Astrocyte (in vitro differentiated cells and primary cell): ENCODE data around the gene PSMB9. TPM values are rescaled to one million over a fixed set of nuclear protein-coding genes. Genes with fewer than 3 reads are reported as not detected.
A peak's percentile ranks its signal among the peaks of the same experiment; 100 is the strongest.

Experiments used
- DNase-seq: peaks from one replicate; pipeline ENCODE4 v3.0.0-alpha.2; 2010; ENCODE audit warnings: low read depth
- FAIRE-seq: peaks from 2 replicates; lab custom pipeline; 2011; peaks lifted over from hg19 to GRCh38; lab: Jason Lieb, UNC
- H2AFZ ChIP-seq: 2 replicates; pipeline ENCODE4 v1.6.0; 2012; ENCODE audit warnings: low read depth, low read length, inconsistent platforms
- H3K27ac ChIP-seq: 2 replicates; pipeline ENCODE4 v1.5.1; 2011; ENCODE audit warnings: low read depth, low read length, inconsistent platforms
- H3K27me3 ChIP-seq: 2 replicates; pipeline ENCODE4 v1.6.0; 2011; ENCODE audit warnings: low read length, inconsistent platforms; ENCODE audit not compliant: insufficient read depth
- H3K36me3 ChIP-seq: 2 replicates; pipeline ENCODE4 v1.5.1; 2011; ENCODE audit warnings: low read length, inconsistent platforms; ENCODE audit not compliant: insufficient read depth
- H3K4me1 ChIP-seq: 2 replicates; pipeline ENCODE4 v1.5.1; 2011; ENCODE audit warnings: low read length, inconsistent platforms; ENCODE audit not compliant: insufficient read depth
- H3K4me2 ChIP-seq: 2 replicates; pipeline ENCODE4 v1.6.0; 2012; ENCODE audit warnings: low read length, inconsistent platforms
- H3K4me3 ChIP-seq: 2 replicates; pipeline ENCODE4 v1.5.1; 2011; ENCODE audit warnings: low read depth, mild to moderate bottlenecking, low read length, inconsistent platforms; ENCODE audit not compliant: insufficient read depth
- H3K79me2 ChIP-seq: 2 replicates; pipeline ENCODE4 v1.6.0; 2012; ENCODE audit warnings: mild to moderate bottlenecking, low read length, inconsistent platforms; ENCODE audit not compliant: insufficient read depth
- H3K9ac ChIP-seq: 2 replicates; pipeline ENCODE4 v1.6.0; 2012; ENCODE audit warnings: mild to moderate bottlenecking, low read length, inconsistent platforms
- H3K9me3 ChIP-seq: 2 replicates; pipeline ENCODE4 v1.5.1; 2012; ENCODE audit warnings: low read depth, mild to moderate bottlenecking, low read length, inconsistent platforms; ENCODE audit not compliant: insufficient read depth
- H4K20me1 ChIP-seq: 2 replicates; pipeline ENCODE4 v1.6.0; 2012; ENCODE audit warnings: low read length, inconsistent platforms; ENCODE audit not compliant: insufficient read depth
- H3K27ac Mint-ChIP-seq: one replicate; pipeline ENCODE4 v1.8.0; 2021; ENCODE audit warnings: mild to moderate bottlenecking, mixed read lengths; ENCODE audit not compliant: unreplicated experiment
- H3K27me3 Mint-ChIP-seq: one replicate; pipeline ENCODE4 v1.8.0; 2021; ENCODE audit warnings: low read depth, mixed read lengths; ENCODE audit not compliant: unreplicated experiment
- H3K36me3 Mint-ChIP-seq: one replicate; pipeline ENCODE4 v1.8.0; 2021; ENCODE audit warnings: low read depth, mixed read lengths; ENCODE audit not compliant: unreplicated experiment
- H3K4me1 Mint-ChIP-seq: one replicate; pipeline ENCODE4 v1.8.0; 2021; ENCODE audit warnings: low read depth, mixed read lengths; ENCODE audit not compliant: unreplicated experiment
- H3K4me3 Mint-ChIP-seq: one replicate; pipeline ENCODE4 v1.8.0; 2021; ENCODE audit warnings: mild to moderate bottlenecking, moderate library complexity, mixed read lengths; ENCODE audit not compliant: unreplicated experiment
- H3K9me3 Mint-ChIP-seq: one replicate; pipeline ENCODE4 v1.8.0; 2021; ENCODE audit warnings: mild to moderate bottlenecking, mixed read lengths; ENCODE audit not compliant: unreplicated experiment
- EZH2 ChIP-seq: IDR thresholded peaks from 2 replicates; pipeline ENCODE4 v1.6.1; 2012; ENCODE audit warnings: mild to moderate bottlenecking, low read length, inconsistent platforms; ENCODE audit not compliant: insufficient read depth
- total RNA-seq: library from RNA; stranded (reverse); gene quantifications from 2 replicates; pipeline ENCODE4 v1.2.1, GENCODE V29; 2021
- TF ChIP-seq, protein P1 (sequence below): IDR thresholded peaks from 2 replicates; pipeline ENCODE4 v1.5.1; 2011; ENCODE audit warnings: low read depth, mild to moderate bottlenecking, inconsistent platforms, low read length, moderate library complexity; ENCODE audit not compliant: insufficient read depth

PSMB9 gene
- total RNA-seq, 1 donor from 2014 or later: 34.1 TPM

DNA sequence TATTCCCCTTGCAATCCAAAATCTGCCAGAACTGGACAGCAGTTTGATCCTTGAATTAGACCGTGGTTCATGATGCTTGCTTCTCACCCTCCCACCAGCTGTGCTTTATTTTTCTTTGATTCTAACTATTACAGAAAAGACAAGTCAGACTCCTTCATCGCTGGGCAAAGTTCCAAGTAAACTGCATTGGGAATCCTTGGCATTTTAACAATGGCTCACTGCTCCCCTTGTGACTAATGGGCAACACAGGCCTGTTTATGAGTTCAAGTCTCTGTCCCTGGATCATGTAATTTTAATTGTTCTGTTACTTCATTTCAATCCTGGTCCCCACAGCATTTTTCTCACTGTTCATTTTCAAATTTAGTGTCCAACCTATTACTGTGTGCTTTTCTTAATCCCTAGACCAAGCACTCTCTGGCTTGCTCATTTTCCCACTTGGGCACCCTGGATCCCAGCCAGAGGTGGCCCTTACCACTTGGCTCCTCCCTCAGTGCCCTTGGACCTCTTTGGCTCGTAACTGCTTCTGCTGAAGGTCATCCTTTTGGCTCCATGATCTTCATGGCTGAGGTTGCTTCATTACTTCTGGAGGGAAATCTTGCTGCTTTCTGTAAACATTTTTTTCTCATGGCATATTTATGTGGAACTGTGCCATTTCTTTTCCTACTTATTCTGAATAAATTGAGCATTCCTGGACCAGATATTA lies 32.8 kb downstream of the PSMB9 start:
- Mint-ChIP-seq H3K9me3 (no peaks in the 10 kb centered on the region), H3K36me3 (no peaks in the 10 kb centered on the region), H3K27ac (no peak overlapping the region), H3K4me1 (peaks cover 3% of the 10 kb centered on the region), H3K4me3 (no peak overlapping the region), H3K27me3 (no peaks in the 10 kb centered on the region)
- Histone ChIP-seq H3K27ac (no peak overlapping the region), H3K4me2 (no peak overlapping the region), H3K4me3 (no peak overlapping the region), H3K9me3 (no peaks in the 10 kb centered on the region), H3K4me1 (peaks cover 7% of the 10 kb centered on the region), H3K9ac (no peak overlapping the region), H3K79me2 (no peaks in the 10 kb centered on the region), H2AFZ (no peak overlapping the region), H3K27me3 (no peaks in the 10 kb centered on the region), H4K20me1 (no peaks in the 10 kb centered on the region), H3K36me3 (no peaks in the 10 kb centered on the region)
- TF ChIP-seq, protein P1, sequence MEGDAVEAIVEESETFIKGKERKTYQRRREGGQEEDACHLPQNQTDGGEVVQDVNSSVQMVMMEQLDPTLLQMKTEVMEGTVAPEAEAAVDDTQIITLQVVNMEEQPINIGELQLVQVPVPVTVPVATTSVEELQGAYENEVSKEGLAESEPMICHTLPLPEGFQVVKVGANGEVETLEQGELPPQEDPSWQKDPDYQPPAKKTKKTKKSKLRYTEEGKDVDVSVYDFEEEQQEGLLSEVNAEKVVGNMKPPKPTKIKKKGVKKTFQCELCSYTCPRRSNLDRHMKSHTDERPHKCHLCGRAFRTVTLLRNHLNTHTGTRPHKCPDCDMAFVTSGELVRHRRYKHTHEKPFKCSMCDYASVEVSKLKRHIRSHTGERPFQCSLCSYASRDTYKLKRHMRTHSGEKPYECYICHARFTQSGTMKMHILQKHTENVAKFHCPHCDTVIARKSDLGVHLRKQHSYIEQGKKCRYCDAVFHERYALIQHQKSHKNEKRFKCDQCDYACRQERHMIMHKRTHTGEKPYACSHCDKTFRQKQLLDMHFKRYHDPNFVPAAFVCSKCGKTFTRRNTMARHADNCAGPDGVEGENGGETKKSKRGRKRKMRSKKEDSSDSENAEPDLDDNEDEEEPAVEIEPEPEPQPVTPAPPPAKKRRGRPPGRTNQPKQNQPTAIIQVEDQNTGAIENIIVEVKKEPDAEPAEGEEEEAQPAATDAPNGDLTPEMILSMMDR: no peak
- no peak for TF ChIP-seq EZH2
- FAIRE-seq (no peak), DNase-seq (peak; percentile 58)

DNA sequence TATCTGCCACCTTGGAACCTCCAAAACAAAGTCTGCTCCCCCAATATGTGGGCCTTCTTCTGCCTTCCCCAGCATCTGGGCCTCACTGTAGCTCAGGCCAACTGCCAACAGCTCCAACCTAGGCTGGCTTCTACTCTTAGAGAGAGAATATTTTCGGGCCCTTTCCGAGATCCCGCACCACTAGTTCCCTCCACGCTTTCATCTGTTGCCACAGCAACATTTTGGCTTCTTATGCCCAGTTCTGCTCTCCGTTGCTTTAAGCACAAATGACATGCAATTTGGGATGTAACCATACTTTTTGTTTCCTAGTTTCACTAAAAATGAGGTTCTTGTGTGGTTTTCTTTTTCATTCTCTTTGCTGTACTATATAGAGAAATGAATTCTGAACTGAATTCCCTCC lies 33.6 kb downstream of the PSMB9 start:
- Mint-ChIP-seq H3K27me3 (no peaks in the 10 kb centered on the region), H3K9me3 (no peaks in the 10 kb centered on the region), H3K27ac (no peak overlapping the region), H3K36me3 (no peaks in the 10 kb centered on the region), H3K4me3 (peak overlapping the region; percentile 65), H3K4me1 (no peaks in the 10 kb centered on the region)
- no peak overlapping the region for H2AFZ ChIP-seq
- TF ChIP-seq, protein P1: no peak
- TF ChIP-seq EZH2: no peak
- H3K9ac ChIP-seq: no peak overlapping the region
- H3K4me3 ChIP-seq: no peak overlapping the region
- no peak for DNase-seq
- no peaks in the 10 kb centered on the region for H4K20me1 ChIP-seq
- no peak for FAIRE-seq
- no peak overlapping the region for H3K27ac ChIP-seq
- no peak overlapping the region for H3K4me2 ChIP-seq
- H3K36me3 ChIP-seq: no peaks in the 10 kb centered on the region
- H3K9me3 ChIP-seq: no peaks in the 10 kb centered on the region
- H3K79me2 ChIP-seq: no peaks in the 10 kb centered on the region
- H3K4me1 ChIP-seq: peaks cover 4% of the 10 kb centered on the region
- no peaks in the 10 kb centered on the region for H3K27me3 ChIP-seq

- FAIRE-seq (no peak), DNase-seq (no peak)
- H3K4me1 ChIP-seq: peaks cover 4% of the 10 kb centered on the region
- no peaks in the 10 kb centered on the region for H3K79me2 ChIP-seq
- Mint-ChIP-seq H3K36me3 (no peaks in the 10 kb centered on the region), H3K27me3 (no peaks in the 10 kb centered on the region), H3K4me3 (peak overlapping the region; percentile 58), H3K27ac (no peak overlapping the region), H3K4me1 (no peaks in the 10 kb centered on the region), H3K9me3 (no peaks in the 10 kb centered on the region)
- H3K36me3 ChIP-seq: no peaks in the 10 kb centered on the region
- H3K4me2 ChIP-seq: no peak overlapping the region
- H4K20me1 ChIP-seq: no peaks in the 10 kb centered on the region
- H3K27ac ChIP-seq: no peak overlapping the region
- H2AFZ ChIP-seq: no peak overlapping the region
- H3K9me3 ChIP-seq: no peaks in the 10 kb centered on the region
- H3K9ac ChIP-seq: no peak overlapping the region
- H3K4me3 ChIP-seq: no peak overlapping the region
- no peak for TF ChIP-seq EZH2
- TF ChIP-seq, protein P1: no peak
- no peaks in the 10 kb centered on the region for H3K27me3 ChIP-seq
Measured at GRCh38 chr6:32888576-32888975, 34.6 kb downstream of the PSMB9 start.
